Measurements from ENCODE around the gene IL12RB2. TPM values are rescaled to one million over a fixed set of nuclear protein-coding genes. Genes with fewer than 3 reads are reported as not detected.

The IL12RB2 gene
- total and polyA plus RNA-seq, 2 donors, result 1.3 to 4.6 TPM

GRCh38 chr1:67322442-67322841, 14.8 kb downstream of the IL12RB2 start:
- WGBS, result 96% methylated on average over 1 of the region's 1 CpG
- no peaks in the 10 kb centered on the region for H3K27me3 ChIP-seq (ENCODE audit: control insufficient read depth in 2 of 2, insufficient read depth in 1 of 2, low read length in 1 of 2)
- no peak overlapping the region for H3K4me3 ChIP-seq (ENCODE audit: low read length in 2 of 2)
- no peak for DNase-seq (ENCODE audit: low read depth in 6 of 9, low spot score in 9 of 9)
- no peaks in the 10 kb centered on the region for H3K4me1 ChIP-seq (ENCODE audit: control insufficient read depth in 2 of 2, insufficient read depth in 2 of 2, low read length in 2 of 2)
- H3K27ac ChIP-seq (ENCODE audit: low read depth in 1 of 2, low read length in 1 of 2), result no peak overlapping the region
- H3K9me3 ChIP-seq (ENCODE audit: control insufficient read depth in 2 of 2, insufficient read depth in 1 of 2, low read length in 1 of 2), result no peaks in the 10 kb centered on the region
- no peaks in the 10 kb centered on the region for H3K36me3 ChIP-seq (ENCODE audit: control insufficient read depth in 2 of 2, insufficient read depth in 2 of 2, low read length in 1 of 2)

- no peaks in the 10 kb centered on the region for H3K9me3 ChIP-seq (ENCODE audit: control insufficient read depth in 2 of 2, insufficient read depth in 1 of 2, low read length in 1 of 2)
- no peaks in the 10 kb centered on the region for H3K4me1 ChIP-seq (ENCODE audit: control insufficient read depth in 2 of 2, insufficient read depth in 2 of 2, low read length in 2 of 2)
- no peak for DNase-seq (ENCODE audit: low read depth in 6 of 9, low spot score in 9 of 9)
- no peaks in the 10 kb centered on the region for H3K27me3 ChIP-seq (ENCODE audit: control insufficient read depth in 2 of 2, insufficient read depth in 1 of 2, low read length in 1 of 2)
- WGBS, result over 99% methylated on average over 3 of the region's 3 CpGs
- H3K27ac ChIP-seq (ENCODE audit: low read depth in 1 of 2, low read length in 1 of 2), result no peak overlapping the region
- H3K4me3 ChIP-seq (ENCODE audit: low read length in 2 of 2), result no peak overlapping the region
- no peaks in the 10 kb centered on the region for H3K36me3 ChIP-seq (ENCODE audit: control insufficient read depth in 2 of 2, insufficient read depth in 2 of 2, low read length in 1 of 2)
Observed at GRCh38 chr1:67323087-67323486, 15.4 kb downstream of the IL12RB2 start.

- H3K4me3 ChIP-seq (ENCODE audit: low read length in 2 of 2), result no peak overlapping the region
- 96% methylated on average over 8 of the region's 8 CpGs for WGBS
- no peaks in the 10 kb centered on the region for H3K36me3 ChIP-seq (ENCODE audit: control insufficient read depth in 2 of 2, insufficient read depth in 2 of 2, low read length in 1 of 2)
- no peaks in the 10 kb centered on the region for H3K9me3 ChIP-seq (ENCODE audit: control insufficient read depth in 2 of 2, insufficient read depth in 1 of 2, low read length in 1 of 2)
- no peaks in the 10 kb centered on the region for H3K4me1 ChIP-seq (ENCODE audit: control insufficient read depth in 2 of 2, insufficient read depth in 2 of 2, low read length in 2 of 2)
- H3K27me3 ChIP-seq (ENCODE audit: control insufficient read depth in 2 of 2, insufficient read depth in 1 of 2, low read length in 1 of 2), result no peaks in the 10 kb centered on the region
- DNase-seq (ENCODE audit: low read depth in 6 of 9, low spot score in 9 of 9), result no peak
- H3K27ac ChIP-seq (ENCODE audit: low read depth in 1 of 2, low read length in 1 of 2), result no peak overlapping the region
Observed at GRCh38 chr1:67324068-67324467, 16.4 kb downstream of the IL12RB2 start.

- H3K4me3 ChIP-seq (ENCODE audit: low read length in 2 of 2), result no peak overlapping the region
- H3K9me3 ChIP-seq (ENCODE audit: control insufficient read depth in 2 of 2, insufficient read depth in 1 of 2, low read length in 1 of 2), result no peaks in the 10 kb centered on the region
- H3K4me1 ChIP-seq (ENCODE audit: control insufficient read depth in 2 of 2, insufficient read depth in 2 of 2, low read length in 2 of 2), result no peaks in the 10 kb centered on the region
- peak overlapping the region in 1 of 2 donors; percentile 15 for H3K27ac ChIP-seq (ENCODE audit: low read depth in 1 of 2, low read length in 1 of 2)
- no peaks in the 10 kb centered on the region for H3K27me3 ChIP-seq (ENCODE audit: control insufficient read depth in 2 of 2, insufficient read depth in 1 of 2, low read length in 1 of 2)
- no peak for DNase-seq (ENCODE audit: low read depth in 6 of 9, low spot score in 9 of 9)
- 91% methylated on average over 3 of the region's 3 CpGs for WGBS
- H3K36me3 ChIP-seq (ENCODE audit: control insufficient read depth in 2 of 2, insufficient read depth in 2 of 2, low read length in 1 of 2), result no peaks in the 10 kb centered on the region
Observed at GRCh38 chr1:67327864-67328466, 20.3 kb downstream of the IL12RB2 start.

GRCh38 chr1:67332653-67333529, 25.2 kb downstream of the IL12RB2 start:
- DNase-seq (ENCODE audit: low read depth in 6 of 9, low spot score in 9 of 9), result peak in 5 of 9 donors; percentile 33 to 77 (median 50)
- Histone ChIP-seq H3K27ac (ENCODE audit: low read depth in 1 of 2, low read length in 1 of 2) (peak overlapping the region in 1 of 2 donors; percentile 22), H3K9me3 (ENCODE audit: control insufficient read depth in 2 of 2, insufficient read depth in 1 of 2, low read length in 1 of 2) (no peaks in the 10 kb centered on the region), H3K27me3 (ENCODE audit: control insufficient read depth in 2 of 2, insufficient read depth in 1 of 2, low read length in 1 of 2) (no peaks in the 10 kb centered on the region), H3K36me3 (ENCODE audit: control insufficient read depth in 2 of 2, insufficient read depth in 2 of 2, low read length in 1 of 2) (no peaks in the 10 kb centered on the region), H3K4me3 (ENCODE audit: low read length in 2 of 2) (no peak overlapping the region), H3K4me1 (ENCODE audit: control insufficient read depth in 2 of 2, insufficient read depth in 2 of 2, low read length in 2 of 2) (peaks cover 9 to 13% of the 10 kb centered on the region in 2 donors)
- WGBS, result 70% methylated on average over 4 of the region's 4 CpGs

GRCh38 chr1:67333603-67334002, 25.9 kb downstream of the IL12RB2 start:
- Histone ChIP-seq H3K27ac (ENCODE audit: low read depth in 1 of 2, low read length in 1 of 2) (peak overlapping the region; percentile 31 to 52), H3K36me3 (ENCODE audit: control insufficient read depth in 2 of 2, insufficient read depth in 2 of 2, low read length in 1 of 2) (no peaks in the 10 kb centered on the region), H3K4me1 (ENCODE audit: control insufficient read depth in 2 of 2, insufficient read depth in 2 of 2, low read length in 2 of 2) (peaks cover 9 to 13% of the 10 kb centered on the region in 2 donors), H3K9me3 (ENCODE audit: control insufficient read depth in 2 of 2, insufficient read depth in 1 of 2, low read length in 1 of 2) (no peaks in the 10 kb centered on the region), H3K27me3 (ENCODE audit: control insufficient read depth in 2 of 2, insufficient read depth in 1 of 2, low read length in 1 of 2) (no peaks in the 10 kb centered on the region), H3K4me3 (ENCODE audit: low read length in 2 of 2) (no peak overlapping the region)
- no peak for DNase-seq (ENCODE audit: low read depth in 6 of 9, low spot score in 9 of 9)
- WGBS, result 96% methylated on average over 3 of the region's 3 CpGs

GRCh38 chr1:67335411-67335810, 27.7 kb downstream of the IL12RB2 start:
- no peak overlapping the region for H3K4me3 ChIP-seq (ENCODE audit: low read length in 2 of 2)
- H3K4me1 ChIP-seq (ENCODE audit: control insufficient read depth in 2 of 2, insufficient read depth in 2 of 2, low read length in 2 of 2), result peaks cover 12 to 13% of the 10 kb centered on the region in 2 donors
- no peak overlapping the region for H3K27ac ChIP-seq (ENCODE audit: low read depth in 1 of 2, low read length in 1 of 2)
- H3K9me3 ChIP-seq (ENCODE audit: control insufficient read depth in 2 of 2, insufficient read depth in 1 of 2, low read length in 1 of 2), result no peaks in the 10 kb centered on the region
- no peaks in the 10 kb centered on the region for H3K27me3 ChIP-seq (ENCODE audit: control insufficient read depth in 2 of 2, insufficient read depth in 1 of 2, low read length in 1 of 2)
- DNase-seq (ENCODE audit: low read depth in 6 of 9, low spot score in 9 of 9), result no peak
- no peaks in the 10 kb centered on the region for H3K36me3 ChIP-seq (ENCODE audit: control insufficient read depth in 2 of 2, insufficient read depth in 2 of 2, low read length in 1 of 2)
- 92% methylated on average over 1 of the region's 1 CpG for WGBS

- Histone ChIP-seq H3K27me3 (ENCODE audit: control insufficient read depth in 2 of 2, insufficient read depth in 1 of 2, low read length in 1 of 2) (no peaks in the 10 kb centered on the region), H3K4me3 (ENCODE audit: low read length in 2 of 2) (no peak overlapping the region), H3K9me3 (ENCODE audit: control insufficient read depth in 2 of 2, insufficient read depth in 1 of 2, low read length in 1 of 2) (no peaks in the 10 kb centered on the region), H3K4me1 (ENCODE audit: control insufficient read depth in 2 of 2, insufficient read depth in 2 of 2, low read length in 2 of 2) (peaks cover 12 to 13% of the 10 kb centered on the region in 2 donors), H3K36me3 (ENCODE audit: control insufficient read depth in 2 of 2, insufficient read depth in 2 of 2, low read length in 1 of 2) (no peaks in the 10 kb centered on the region), H3K27ac (ENCODE audit: low read depth in 1 of 2, low read length in 1 of 2) (no peak overlapping the region)
- WGBS, result 89% methylated on average over 5 of the region's 5 CpGs
- peak in 2 of 9 donors; percentile 13 to 34 for DNase-seq (ENCODE audit: low read depth in 6 of 9, low spot score in 9 of 9)
Observed at GRCh38 chr1:67336157-67336556, 28.5 kb downstream of the IL12RB2 start.

- DNase-seq (ENCODE audit: low read depth in 6 of 9, low spot score in 9 of 9), result peak in 4 of 9 donors; percentile 52 to 73 (median 60)
- 60% methylated on average over 6 of the region's 6 CpGs for WGBS
- Histone ChIP-seq H3K9me3 (ENCODE audit: control insufficient read depth in 2 of 2, insufficient read depth in 1 of 2, low read length in 1 of 2) (no peaks in the 10 kb centered on the region), H3K4me3 (ENCODE audit: low read length in 2 of 2) (no peak overlapping the region), H3K27ac (ENCODE audit: low read depth in 1 of 2, low read length in 1 of 2) (peak overlapping the region in 1 of 2 donors; percentile 40), H3K27me3 (ENCODE audit: control insufficient read depth in 2 of 2, insufficient read depth in 1 of 2, low read length in 1 of 2) (no peaks in the 10 kb centered on the region), H3K4me1 (ENCODE audit: control insufficient read depth in 2 of 2, insufficient read depth in 2 of 2, low read length in 2 of 2) (peaks cover 12 to 16% of the 10 kb centered on the region in 2 donors), H3K36me3 (ENCODE audit: control insufficient read depth in 2 of 2, insufficient read depth in 2 of 2, low read length in 1 of 2) (no peaks in the 10 kb centered on the region)
Observed at GRCh38 chr1:67336783-67337182, 29.1 kb downstream of the IL12RB2 start.
